ENCODE data around the gene MEIOB. TPM values are rescaled to one million over a fixed set of nuclear protein-coding genes. Genes with fewer than 3 reads are reported as not detected.
A peak's percentile ranks its signal among the peaks of the same experiment; 100 is the strongest.
"Not testable (repeated sequence)": the region's sequence is repeated elsewhere in the genome, so short reads cannot be mapped to it uniquely, and the experiment has no call there.

MEIOB gene
- total RNA-seq, 1 donor: 0.09 TPM

DNA sequence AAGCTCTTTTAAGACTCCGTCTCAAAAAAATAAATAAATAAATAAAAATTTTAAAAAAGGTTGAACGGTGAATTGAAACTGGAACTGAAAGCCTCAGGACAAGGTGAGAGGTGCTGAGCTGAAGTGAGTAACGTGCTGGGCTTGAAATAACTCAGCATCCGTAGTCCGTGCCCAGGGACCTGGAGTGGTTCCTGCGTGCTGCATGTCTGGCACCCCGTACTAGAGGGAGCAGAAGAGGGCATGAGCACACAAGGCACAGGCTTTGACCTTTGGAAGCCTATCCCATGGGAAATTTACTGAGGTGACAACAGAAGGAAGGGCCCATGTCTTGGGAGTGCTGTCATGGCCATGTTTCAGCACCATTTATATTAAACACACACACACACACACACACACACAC, 4.5 kb upstream of the MEIOB start:
- TF ChIP-seq, protein P1, sequence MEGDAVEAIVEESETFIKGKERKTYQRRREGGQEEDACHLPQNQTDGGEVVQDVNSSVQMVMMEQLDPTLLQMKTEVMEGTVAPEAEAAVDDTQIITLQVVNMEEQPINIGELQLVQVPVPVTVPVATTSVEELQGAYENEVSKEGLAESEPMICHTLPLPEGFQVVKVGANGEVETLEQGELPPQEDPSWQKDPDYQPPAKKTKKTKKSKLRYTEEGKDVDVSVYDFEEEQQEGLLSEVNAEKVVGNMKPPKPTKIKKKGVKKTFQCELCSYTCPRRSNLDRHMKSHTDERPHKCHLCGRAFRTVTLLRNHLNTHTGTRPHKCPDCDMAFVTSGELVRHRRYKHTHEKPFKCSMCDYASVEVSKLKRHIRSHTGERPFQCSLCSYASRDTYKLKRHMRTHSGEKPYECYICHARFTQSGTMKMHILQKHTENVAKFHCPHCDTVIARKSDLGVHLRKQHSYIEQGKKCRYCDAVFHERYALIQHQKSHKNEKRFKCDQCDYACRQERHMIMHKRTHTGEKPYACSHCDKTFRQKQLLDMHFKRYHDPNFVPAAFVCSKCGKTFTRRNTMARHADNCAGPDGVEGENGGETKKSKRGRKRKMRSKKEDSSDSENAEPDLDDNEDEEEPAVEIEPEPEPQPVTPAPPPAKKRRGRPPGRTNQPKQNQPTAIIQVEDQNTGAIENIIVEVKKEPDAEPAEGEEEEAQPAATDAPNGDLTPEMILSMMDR (IDR thresholded peaks at IDR 0.05; ENCODE audit: insufficient read depth, low read length): no peak

DNA sequence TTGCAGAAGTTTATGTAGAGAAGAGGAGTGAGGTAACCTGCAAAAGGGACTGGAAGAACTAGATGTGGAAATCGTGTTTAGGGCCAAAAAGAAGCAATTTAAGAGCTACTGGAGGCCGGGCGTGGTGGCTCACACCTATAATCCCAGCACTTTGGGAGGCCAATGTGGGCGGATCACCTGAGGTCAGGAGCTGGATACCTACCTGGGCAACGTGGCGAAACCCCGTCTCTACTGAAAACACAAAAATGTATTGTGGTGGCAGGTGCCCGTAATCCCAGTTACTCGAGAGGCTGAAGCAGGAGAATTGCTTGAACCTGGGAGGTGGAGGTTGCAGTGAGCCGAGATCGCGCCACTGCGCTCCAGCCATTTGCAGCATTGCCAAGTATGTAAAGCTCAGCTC, 4.1 kb upstream of the MEIOB start:
- DNase-seq (ENCODE audit: low read depth): not testable (repeated sequence)

More for the DNA sequence above, 4.5 kb upstream of the MEIOB start:
- no peak for DNase-seq (ENCODE audit: low read depth)
- H3K4me3 ChIP-seq (ENCODE audit: low read depth, low read length): no peak overlapping the region

DNA sequence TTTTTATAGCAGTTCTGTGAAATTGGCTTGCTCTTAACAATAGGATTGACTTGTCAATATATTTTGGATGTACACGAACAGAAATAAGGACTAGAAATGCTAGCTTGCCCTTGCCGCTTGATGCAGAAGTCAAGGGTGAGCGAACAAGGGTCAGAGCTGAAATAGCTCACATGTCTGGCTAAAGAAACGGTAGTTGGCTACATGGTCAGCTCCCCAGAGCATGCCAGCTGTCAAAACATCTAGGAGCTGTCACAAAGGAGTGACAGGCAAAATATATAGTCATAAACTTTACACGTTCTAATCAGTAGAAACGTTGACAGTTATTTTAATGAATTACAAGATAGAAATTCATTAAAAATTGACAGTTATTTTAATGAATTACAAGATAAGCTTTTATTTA, 2.9 kb upstream of the MEIOB start:
- TF ChIP-seq, protein P1 (IDR thresholded peaks at IDR 0.05; ENCODE audit: insufficient read depth, low read length): no peak
- DNase-seq (ENCODE audit: low read depth): no peak

More for the DNA sequence above, 4.1 kb upstream of the MEIOB start:
- H3K4me3 ChIP-seq (ENCODE audit: low read depth, low read length): not testable (repeated sequence)

DNA sequence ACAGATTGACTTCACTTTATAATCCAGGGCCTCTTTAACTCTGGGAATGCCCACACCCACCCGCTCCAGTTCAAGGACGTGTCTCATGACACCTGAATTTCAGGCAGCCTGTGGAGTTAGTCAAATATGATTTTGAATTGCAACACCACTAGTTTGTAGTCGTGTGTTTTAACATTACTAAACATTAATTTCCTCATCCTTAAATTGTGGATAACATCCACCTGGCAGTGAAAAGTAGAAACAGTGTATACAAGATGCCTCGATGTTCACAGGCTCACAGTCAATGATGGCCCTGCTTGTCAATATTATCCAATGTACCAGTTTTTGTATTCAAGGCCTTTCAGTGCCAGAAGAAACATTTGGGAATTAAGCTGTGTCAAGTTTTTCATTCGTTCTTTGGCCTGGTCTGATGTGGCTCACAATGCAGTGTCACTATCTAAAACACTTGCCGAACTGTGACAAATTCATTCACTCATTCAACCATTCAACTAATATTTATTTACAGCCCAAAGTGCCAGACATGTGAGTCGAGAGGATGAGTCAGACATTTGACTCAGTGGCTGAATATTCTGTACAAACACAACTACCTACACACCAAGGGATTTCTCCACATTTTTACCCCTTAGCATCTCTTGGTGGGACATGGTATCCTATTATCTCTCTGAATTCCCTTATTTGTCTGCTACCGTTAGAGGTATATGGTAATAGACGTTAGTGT, 1.4 kb downstream of the MEIOB start:
- peak; percentile 45 for DNase-seq (ENCODE audit: low read depth)

More for the DNA sequence above, 2.9 kb upstream of the MEIOB start:
- H3K4me3 ChIP-seq (ENCODE audit: low read depth, low read length): no peak overlapping the region

DNA sequence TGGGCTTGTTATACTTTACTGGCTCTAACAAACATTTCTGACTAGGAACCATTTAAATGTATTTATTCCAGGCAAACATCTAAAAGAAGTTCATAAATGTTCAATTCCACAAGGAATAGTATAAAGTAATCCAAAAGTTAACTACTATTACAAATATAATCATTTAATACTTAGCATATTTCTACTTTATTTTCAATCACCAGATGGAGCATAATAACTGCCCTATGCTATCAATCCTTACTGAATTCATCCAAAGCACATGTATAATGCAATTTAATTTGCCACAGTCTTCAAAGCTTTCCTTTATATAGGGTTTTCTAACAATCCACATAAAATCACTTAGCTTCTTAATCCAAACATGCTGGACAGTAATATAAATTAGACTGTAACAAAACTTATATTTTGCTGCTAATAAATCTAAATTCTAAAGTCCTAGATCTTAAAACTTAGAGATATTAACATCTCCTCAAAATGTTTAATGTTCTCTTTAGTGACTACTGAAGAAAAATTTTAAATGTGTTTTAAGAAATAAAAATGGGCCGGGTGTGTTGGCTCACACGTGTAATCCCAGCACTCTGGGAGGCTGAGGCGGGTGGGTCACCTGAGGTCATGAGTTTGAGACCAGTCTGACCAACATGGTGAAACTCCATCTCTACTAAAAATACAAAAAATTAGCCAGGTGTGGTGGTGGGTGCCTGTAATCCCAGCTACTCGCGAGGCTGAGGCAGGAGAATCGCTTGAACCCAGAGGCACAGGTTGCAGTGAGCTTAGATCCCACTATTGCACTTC, 5.9 kb downstream of the MEIOB start:
- no peak for DNase-seq (ENCODE audit: low read depth)
- TF ChIP-seq, protein P1 (IDR thresholded peaks at IDR 0.05; ENCODE audit: insufficient read depth, low read length): no peak
- H3K4me3 ChIP-seq (ENCODE audit: low read depth, low read length): no peak overlapping the region

More for the DNA sequence above, 1.4 kb downstream of the MEIOB start:
- H3K4me3 ChIP-seq (ENCODE audit: low read depth, low read length): no peak overlapping the region
- TF ChIP-seq, protein P1 (IDR thresholded peaks at IDR 0.05; ENCODE audit: insufficient read depth, low read length): no peak

DNA sequence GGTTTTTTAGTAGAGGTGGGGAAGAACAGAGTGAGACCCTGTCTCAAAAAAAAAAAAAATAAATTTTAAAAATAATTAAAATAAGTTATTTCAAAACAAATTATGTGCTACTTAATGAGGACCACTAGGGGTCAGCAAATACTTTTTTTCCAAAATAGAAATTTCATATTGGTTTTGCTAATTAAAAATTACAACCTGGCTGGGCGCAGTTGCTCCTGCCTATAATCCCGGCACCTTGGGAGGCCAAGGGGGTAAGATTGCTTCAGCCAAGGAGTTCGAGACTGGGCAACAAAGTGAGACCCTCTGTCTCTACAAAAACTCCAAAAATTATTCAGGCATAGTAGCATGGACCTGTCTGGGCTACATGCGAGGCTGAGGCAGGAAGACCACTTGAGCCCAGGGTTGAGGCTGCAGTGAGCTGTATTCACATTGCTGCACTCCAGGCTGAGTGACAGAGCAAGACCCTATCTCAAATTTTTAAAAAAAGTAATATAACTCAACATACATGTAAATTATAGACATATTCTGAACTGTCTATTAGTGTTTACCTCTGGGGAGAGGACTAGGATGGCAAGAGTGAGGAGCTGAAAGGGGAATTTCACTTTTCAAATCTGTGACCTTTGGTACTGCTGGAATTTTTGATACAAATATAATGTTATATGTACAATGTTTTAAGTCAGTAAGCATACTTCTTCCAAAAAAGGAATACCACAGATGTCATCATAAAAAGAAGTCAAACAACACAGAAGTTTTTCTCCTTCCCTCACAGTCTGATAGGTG, 8.1 kb downstream of the MEIOB start:
- DNase-seq (ENCODE audit: low read depth): peak; percentile 71
- TF ChIP-seq, protein P1 (IDR thresholded peaks at IDR 0.05; ENCODE audit: insufficient read depth, low read length): peak; percentile 53
- no peak overlapping the region for H3K4me3 ChIP-seq (ENCODE audit: low read depth, low read length)

DNA sequence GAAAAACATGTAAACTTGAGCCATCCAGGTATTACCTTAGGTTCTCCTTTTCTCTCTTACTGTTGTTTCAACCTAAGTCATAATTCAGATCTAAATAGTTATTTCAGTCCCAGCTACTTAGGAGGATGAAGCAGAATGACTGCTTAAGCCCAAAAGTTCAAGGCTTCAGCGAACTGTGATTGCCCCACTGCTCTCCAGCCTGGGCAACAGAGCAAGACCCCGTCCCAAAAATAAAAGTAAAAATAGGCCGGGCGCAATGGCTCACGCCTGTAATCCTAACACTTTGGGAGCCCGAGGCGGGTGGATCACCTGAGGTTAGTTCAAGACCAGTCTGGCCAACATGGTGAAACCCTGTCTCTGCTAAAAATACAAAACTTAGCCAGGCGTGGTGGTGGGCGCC, 9.6 kb downstream of the MEIOB start:
- TF ChIP-seq, protein P1 (IDR thresholded peaks at IDR 0.05; ENCODE audit: insufficient read depth, low read length): no peak
- no peak for DNase-seq (ENCODE audit: low read depth)
- no peak overlapping the region for H3K4me3 ChIP-seq (ENCODE audit: low read depth, low read length)

All from fibroblast of the aortic adventitia (primary cell).